ENCODE data around the gene NRDC.

Gene NRDC

DNA sequence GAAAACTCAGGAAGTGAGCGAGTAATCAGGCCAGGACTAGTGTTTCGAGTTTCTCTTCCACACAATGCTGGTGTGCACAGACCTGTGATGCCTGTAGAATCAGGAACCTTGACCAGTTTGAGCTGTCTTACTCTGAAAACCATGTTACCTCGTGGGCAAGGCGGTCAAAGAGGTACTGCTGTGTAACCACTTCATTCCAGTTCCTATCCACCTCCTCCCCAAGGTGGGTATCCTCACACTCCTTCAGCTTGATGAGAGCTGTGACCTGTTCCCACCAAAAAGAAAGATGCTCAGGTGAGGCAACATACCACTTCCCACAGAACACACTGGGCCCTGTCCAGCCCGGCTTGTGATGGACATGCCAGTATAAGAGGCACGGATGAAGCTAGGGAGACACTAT, 88.1 kb downstream of the NRDC start:
- Histone ChIP-seq H3K79me2 (ENCODE audit: insufficient read depth, low read length) (no peaks in the 10 kb centered on the region), H3K4me3 (ENCODE audit: low read length, poor library complexity, severe bottlenecking) (no peak overlapping the region), H3K4me1 (ENCODE audit: insufficient read depth, low read length, poor library complexity, severe bottlenecking) (peaks cover 4% of the 10 kb centered on the region), H3K9me2 (replicated peaks; ENCODE audit: low read depth, low read length) (no peaks in the 10 kb centered on the region), H4K20me1 (ENCODE audit: insufficient read depth, low read length, poor library complexity, severe bottlenecking) (no peaks in the 10 kb centered on the region), H2AFZ (ENCODE audit: low read length) (no peak overlapping the region), H3K9me3 (ENCODE audit: insufficient read depth, low read depth, low read length) (no peaks in the 10 kb centered on the region), H3K9ac (ENCODE audit: low read depth, low read length, poor library complexity, severe bottlenecking) (no peak overlapping the region), H3K27me3 (ENCODE audit: insufficient read depth, low read length, poor library complexity, severe bottlenecking) (no peaks in the 10 kb centered on the region), H3F3A (ENCODE audit: low read depth) (no peaks in the 10 kb centered on the region), H3K4me2 (ENCODE audit: low read depth, low read length, poor library complexity, severe bottlenecking) (no peak overlapping the region), H3K36me3 (ENCODE audit: insufficient read depth, low read length) (peaks cover 91% of the 10 kb centered on the region; the same call in 1 of the 2 replicates)
- no peak for TF ChIP-seq CTCF (conservative IDR thresholded peaks at IDR 0.05; ENCODE audit: low read length)
- no peak for TF ChIP-seq EZH2phosphoT487 (IDR thresholded peaks at IDR 0.05; ENCODE audit: borderline replicate concordance)

GRCh38 chr1:51789342-51789741, 89.2 kb downstream of the NRDC start:
- Histone ChIP-seq H3K27me3 (ENCODE audit: insufficient read depth, low read length, poor library complexity, severe bottlenecking) (no peaks in the 10 kb centered on the region), H3K9me3 (ENCODE audit: insufficient read depth, low read depth, low read length) (no peaks in the 10 kb centered on the region), H3K79me2 (ENCODE audit: insufficient read depth, low read length) (no peaks in the 10 kb centered on the region), H3K9ac (ENCODE audit: low read depth, low read length, poor library complexity, severe bottlenecking) (no peak overlapping the region), H4K20me1 (ENCODE audit: insufficient read depth, low read length, poor library complexity, severe bottlenecking) (no peaks in the 10 kb centered on the region), H3K4me3 (ENCODE audit: low read length, poor library complexity, severe bottlenecking) (no peak overlapping the region), H2AFZ (ENCODE audit: low read length) (no peak overlapping the region), H3K36me3 (ENCODE audit: insufficient read depth, low read length) (peaks cover 95% of the 10 kb centered on the region), H3K4me2 (ENCODE audit: low read depth, low read length, poor library complexity, severe bottlenecking) (no peak overlapping the region), H3K9me2 (replicated peaks; ENCODE audit: low read depth, low read length) (no peaks in the 10 kb centered on the region), H3F3A (ENCODE audit: low read depth) (no peaks in the 10 kb centered on the region), H3K4me1 (ENCODE audit: insufficient read depth, low read length, poor library complexity, severe bottlenecking) (peaks cover 4% of the 10 kb centered on the region)
- TF ChIP-seq EZH2phosphoT487 (IDR thresholded peaks at IDR 0.05; ENCODE audit: borderline replicate concordance) (no peak), CTCF (conservative IDR thresholded peaks at IDR 0.05; ENCODE audit: low read length) (no peak)

DNA sequence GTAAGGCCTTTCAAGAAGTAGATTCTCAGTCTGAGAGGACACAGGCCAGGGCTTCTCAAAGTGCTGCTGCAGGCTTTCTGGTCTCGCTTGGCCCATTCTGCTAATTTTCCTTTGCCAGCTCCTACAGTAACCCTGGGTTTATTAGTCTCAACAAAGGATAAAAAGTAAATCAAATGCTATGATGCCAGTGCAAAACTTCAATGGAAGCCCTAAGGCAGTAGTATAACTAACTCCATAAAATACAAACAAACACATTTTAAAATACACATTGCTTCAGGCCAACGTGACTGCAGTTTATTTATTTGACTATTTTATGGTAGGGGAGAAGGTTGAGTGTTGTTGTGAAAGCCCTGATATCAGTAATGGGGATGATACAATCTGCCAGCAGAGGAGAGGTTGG, 89.6 kb downstream of the NRDC start:
- Histone ChIP-seq H3K36me3 (ENCODE audit: insufficient read depth, low read length) (peaks cover 95% of the 10 kb centered on the region), H3K9ac (ENCODE audit: low read depth, low read length, poor library complexity, severe bottlenecking) (no peak overlapping the region), H3K9me3 (ENCODE audit: insufficient read depth, low read depth, low read length) (no peaks in the 10 kb centered on the region), H2AFZ (ENCODE audit: low read length) (no peak overlapping the region), H3K27me3 (ENCODE audit: insufficient read depth, low read length, poor library complexity, severe bottlenecking) (no peaks in the 10 kb centered on the region), H3K4me2 (ENCODE audit: low read depth, low read length, poor library complexity, severe bottlenecking) (no peak overlapping the region), H3K79me2 (ENCODE audit: insufficient read depth, low read length) (no peaks in the 10 kb centered on the region), H3K9me2 (replicated peaks; ENCODE audit: low read depth, low read length) (no peaks in the 10 kb centered on the region), H3K4me3 (ENCODE audit: low read length, poor library complexity, severe bottlenecking) (no peak overlapping the region), H3F3A (ENCODE audit: low read depth) (no peaks in the 10 kb centered on the region), H3K4me1 (ENCODE audit: insufficient read depth, low read length, poor library complexity, severe bottlenecking) (peaks cover 4% of the 10 kb centered on the region), H4K20me1 (ENCODE audit: insufficient read depth, low read length, poor library complexity, severe bottlenecking) (no peaks in the 10 kb centered on the region)
- TF ChIP-seq EZH2phosphoT487 (IDR thresholded peaks at IDR 0.05; ENCODE audit: borderline replicate concordance) (no peak), CTCF (conservative IDR thresholded peaks at IDR 0.05; ENCODE audit: low read length) (no peak)
